Left lung (tissue), 10 donors: ENCODE data around the gene RBM15B. TPM values are rescaled to one million over a fixed set of nuclear protein-coding genes. Genes with fewer than 3 reads are reported as not detected.
"Not testable (repeated sequence)": the region's sequence is repeated elsewhere in the genome, so short reads cannot be mapped to it uniquely, and the experiment has no call there.

Source experiments
- ATAC-seq: fragments of 200-7000 bp; cut with Tn5 transposase; one replicate; pipeline ENCODE4 v1.9.1; 2020; ENCODE audit warnings: moderate library complexity
- DNase-seq, 4 donors: peaks; one replicate each; pipeline ENCODE4 v3.0.0-alpha.2; 2013 to 2020
- H3K27ac ChIP-seq, 2 donors: fragments of 200-600 bp; sonication (generic) in 1 of 2; one replicate each; pipeline versions ENCODE4 v1.5.0 to v1.8.0; 2020 to 2021
- H3K27me3 ChIP-seq, 2 donors: fragments of 200-600 bp; sonication (generic) in 1 of 2; one replicate each; pipeline versions ENCODE4 v1.5.0 to v1.8.0; 2020 to 2021
- H3K36me3 ChIP-seq, 2 donors: fragments of 200-600 bp; sonication (generic) in 1 of 2; one replicate each; pipeline versions ENCODE4 v1.5.0 to v1.8.0; 2020 to 2021
- H3K4me1 ChIP-seq, 2 donors: fragments of 200-600 bp; one replicate each; pipeline ENCODE4 v1.8.0; 2021
- H3K4me3 ChIP-seq, 2 donors: fragments of 200-600 bp; sonication (generic) in 1 of 2; one replicate each; pipeline versions ENCODE4 v1.5.0 to v1.8.0; 2020 to 2021; ENCODE audit warnings: mild to moderate bottlenecking in 1 of 2
- H3K9me3 ChIP-seq, 2 donors: fragments of 200-600 bp; sonication (generic) in 1 of 2; one replicate each; pipeline versions ENCODE4 v1.5.0 to v1.8.0; 2020 to 2021
- CTCF ChIP-seq, 2 donors: fragments of 200-600 bp; sonication (generic) in 1 of 2; IDR thresholded peaks; one replicate each; pipeline versions ENCODE4 v1.5.0 to v1.8.0; 2021; ENCODE audit warnings: antibody characterized with exemption in 2 of 2
- intact Hi-C, 2 donors: fragments of 100-400 bp; cut with DNase I; formaldehyde crosslinking; loops; one replicate each; pipeline versions ENCODE4 v1.11.2 to v1.14.2; 2022
- polyA plus RNA-seq, 6 donors: library from polyadenylated mRNA; unstranded; fragments of 120-200 nt; gene quantifications; one replicate each; pipeline ENCODE4 v1.2.1, GENCODE V29; 2013; ENCODE audit not compliant: insufficient read length in 6 of 6
- total RNA-seq, 2 donors: library from RNA; stranded (reverse); fragmentation: NEBNext Ultra II Directional; extraction: Animal tissue kit (Norgen Biotek cat#: 25700); gene quantifications; one replicate each; pipeline ENCODE4 v1.2.1, GENCODE V29; 2021
- donor health status: DM: no; HTN: yes; CAD: no.
- donor health status: DM: no; HTN: no; CAD: no.

The RBM15B gene
- total and polyA plus RNA-seq, 8 donors = 25.2 to 44.8 (median 35.7) TPM

GRCh38 chr3:51384726-51385473 is 6.2 kb upstream of the RBM15B start, which contains the start of gene MANF:
TSS of gene MANF (plus strand) at chr3:51385291. CDS start at chr3:51385343, 52 bp downstream.
- ATAC-seq (peak; percentile 97), DNase-seq (peak; percentile 93 to 99 (median 98))
- Histone ChIP-seq H3K4me1 (peaks cover 27 to 50% of the 10 kb centered on the region in 2 donors), H3K4me3 (peak within 1 kb of the TSS; percentile 64 to 89), H3K36me3 (peaks cover 0 to 33% of the 10 kb centered on the region in 2 donors), H3K9me3 (no peaks in the 10 kb centered on the region), H3K27me3 (no peaks in the 10 kb centered on the region), H3K27ac (peak within 1 kb of the TSS; percentile 90 to 95)
- intact Hi-C loops = no loop called here
- peak in 1 of 2 donors; percentile 42 for TF ChIP-seq CTCF (IDR thresholded peaks at IDR 0.05)

DNA sequence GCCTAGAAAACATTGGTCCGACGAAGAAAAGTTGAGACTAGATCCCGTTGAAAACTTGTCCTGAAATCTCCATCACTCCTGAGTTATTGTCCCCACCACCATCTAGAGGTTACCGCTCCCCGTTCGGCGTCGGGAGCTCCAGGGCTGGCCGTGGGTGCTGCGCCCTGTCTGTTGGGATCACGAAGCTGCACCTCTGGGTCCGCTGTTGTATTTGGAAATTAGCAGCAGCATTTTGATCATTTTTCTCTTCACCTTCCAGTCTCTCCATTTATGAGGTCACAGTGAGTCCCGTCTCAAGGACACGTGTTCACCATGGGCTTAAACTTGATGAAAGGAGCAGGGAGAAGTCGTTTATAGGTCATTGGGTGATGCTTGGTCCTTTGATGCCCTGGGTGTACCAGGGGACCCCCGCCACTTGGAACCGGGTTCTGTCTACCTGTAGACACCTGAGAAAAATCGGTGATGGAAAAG is 5.4 kb upstream of the RBM15B start:
- DNase-seq (no peak), ATAC-seq (no peak)
- H3K9me3 ChIP-seq = no peaks in the 10 kb centered on the region
- peaks cover 0 to 39% of the 10 kb centered on the region in 2 donors for H3K36me3 ChIP-seq
- peaks cover 33 to 57% of the 10 kb centered on the region in 2 donors for H3K4me1 ChIP-seq
- H3K4me3 ChIP-seq = peak overlapping the region; percentile 64 to 89
- peak overlapping the region; percentile 72 to 95 for H3K27ac ChIP-seq
- intact Hi-C loops = no loop called here
- TF ChIP-seq CTCF (IDR thresholded peaks at IDR 0.05) = no peak
- no peaks in the 10 kb centered on the region for H3K27me3 ChIP-seq

DNA sequence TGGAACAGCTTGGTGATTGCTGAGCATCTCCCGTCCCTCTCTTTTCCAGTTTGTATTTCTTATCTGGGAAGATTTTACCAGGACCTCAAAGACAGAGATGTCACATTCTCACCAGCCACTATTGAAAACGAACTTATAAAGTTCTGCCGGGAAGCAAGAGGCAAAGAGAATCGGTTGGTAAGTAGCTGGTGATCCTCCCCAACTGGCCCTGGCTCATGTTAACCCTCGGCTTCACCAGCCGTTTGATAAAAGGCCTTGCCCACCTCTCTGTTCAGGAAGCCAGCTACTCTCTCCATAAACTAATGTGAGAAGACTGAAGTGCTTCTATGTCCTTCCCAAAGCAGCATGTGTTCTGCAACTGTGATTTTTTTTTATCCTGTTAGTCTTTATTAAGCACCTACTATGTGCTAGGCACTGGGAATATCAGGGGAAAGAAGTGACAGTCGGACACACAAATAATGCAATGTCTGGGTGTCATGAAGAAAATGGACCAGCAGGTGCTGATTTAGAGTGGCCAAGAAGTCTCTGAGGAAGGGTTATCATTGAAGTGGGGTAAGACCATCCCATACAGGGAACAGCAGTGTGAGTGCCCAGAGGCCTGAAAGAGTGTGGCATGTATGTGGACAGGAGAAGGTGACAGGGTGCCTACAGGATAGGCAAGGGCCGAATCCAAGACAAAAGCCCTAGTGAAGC is 4.8 kb upstream of the RBM15B start:
- peaks cover 35 to 59% of the 10 kb centered on the region in 2 donors for H3K4me1 ChIP-seq
- peaks cover 0 to 39% of the 10 kb centered on the region in 2 donors for H3K36me3 ChIP-seq
- no peaks in the 10 kb centered on the region for H3K9me3 ChIP-seq
- intact Hi-C loops = no loop called here
- peak overlapping the region; percentile 72 to 95 for H3K27ac ChIP-seq
- no peak for DNase-seq
- peak overlapping the region; percentile 64 to 89 for H3K4me3 ChIP-seq
- no peak for ATAC-seq
- TF ChIP-seq CTCF (IDR thresholded peaks at IDR 0.05) = no peak
- no peaks in the 10 kb centered on the region for H3K27me3 ChIP-seq

DNA sequence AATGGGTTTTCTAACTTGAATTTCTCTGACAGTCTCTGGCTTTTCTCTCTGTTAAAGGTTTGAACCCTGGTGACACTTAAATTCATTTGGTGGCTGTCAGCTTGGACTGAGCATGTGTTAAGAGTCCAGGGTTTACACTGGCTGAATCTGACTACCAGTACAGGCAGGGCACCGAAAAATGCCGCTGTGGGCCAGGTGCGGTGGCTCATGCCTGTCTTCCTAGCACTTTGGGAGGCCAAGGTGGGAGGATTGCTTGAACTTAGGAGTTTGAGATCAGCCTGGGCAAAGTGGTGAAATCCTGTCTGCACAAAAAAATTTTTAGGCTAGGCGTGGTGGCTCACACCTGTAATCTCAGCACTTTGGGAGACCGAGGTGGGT is 4.2 kb upstream of the RBM15B start:
- peak overlapping the region; percentile 64 to 89 for H3K4me3 ChIP-seq
- no peaks in the 10 kb centered on the region for H3K9me3 ChIP-seq
- DNase-seq = no peak

DNA sequence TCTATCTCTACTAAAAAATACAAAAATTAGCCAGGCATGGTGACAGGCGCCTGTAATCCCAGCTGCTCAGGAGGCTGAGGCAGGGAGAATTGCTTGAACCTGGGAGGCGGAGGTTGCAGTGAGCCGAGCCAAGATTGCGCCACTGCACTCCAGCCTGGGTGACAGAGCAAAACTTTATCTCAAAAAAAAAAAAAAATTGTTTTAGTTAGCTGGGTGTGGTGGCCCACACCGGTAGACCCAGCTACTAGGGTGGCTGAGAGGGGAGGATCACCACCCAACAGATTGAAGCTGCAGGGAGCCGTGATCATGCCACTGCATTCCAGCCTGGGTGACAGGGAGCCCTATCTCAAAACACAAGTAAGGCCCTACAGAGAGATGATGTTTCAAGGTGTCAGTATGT is 3.8 kb upstream of the RBM15B start:
- H3K4me3 ChIP-seq = peak overlapping the region in 1 of 2 donors; percentile 89
- peaks cover 0 to 42% of the 10 kb centered on the region in 2 donors for H3K36me3 ChIP-seq
- H3K4me1 ChIP-seq = peaks cover 38 to 65% of the 10 kb centered on the region in 2 donors
- ATAC-seq, intact Hi-C loops, H3K27me3 ChIP-seq, DNase-seq, H3K9me3 ChIP-seq: not testable (repeated sequence)
- H3K27ac ChIP-seq = peak overlapping the region in 1 of 2 donors; percentile 95

More for the DNA sequence above, 4.2 kb upstream of the RBM15B start:
- H3K27me3 ChIP-seq = no peaks in the 10 kb centered on the region
- H3K27ac ChIP-seq = peak overlapping the region in 1 of 2 donors; percentile 95
- no peak for TF ChIP-seq CTCF (IDR thresholded peaks at IDR 0.05)
- no peak for ATAC-seq
- peaks cover 35 to 61% of the 10 kb centered on the region in 2 donors for H3K4me1 ChIP-seq
- peaks cover 0 to 39% of the 10 kb centered on the region in 2 donors for H3K36me3 ChIP-seq
- intact Hi-C loops = no loop called here
